ENCODE data around the gene HEXIM1.
"Not testable (repeated sequence)": the region's sequence is repeated elsewhere in the genome, so short reads cannot be mapped to it uniquely, and the experiment has no call there.

The HEXIM1 gene

GRCh38 chr17:45113424-45113754, 34.9 kb upstream of the HEXIM1 start:
- no peak for DNase-seq

- DNase-seq, result no peak
Observed at GRCh38 chr17:45114117-45114932, 34.0 kb upstream of the HEXIM1 start.

- DNase-seq, result no peak
Observed at GRCh38 chr17:45115015-45115625, 33.2 kb upstream of the HEXIM1 start.

GRCh38 chr17:45115871-45116270, 32.4 kb upstream of the HEXIM1 start:
- no peak for DNase-seq

GRCh38 chr17:45116434-45117016, 31.8 kb upstream of the HEXIM1 start:
- no peak for DNase-seq

GRCh38 chr17:45117334-45117733, 30.9 kb upstream of the HEXIM1 start:
- DNase-seq, result no peak

GRCh38 chr17:45117848-45118646, 30.2 kb upstream of the HEXIM1 start:
- no peak for DNase-seq

- no peak for DNase-seq
Observed at GRCh38 chr17:45118691-45119090, 29.6 kb upstream of the HEXIM1 start.

GRCh38 chr17:45119964-45120363, 28.3 kb upstream of the HEXIM1 start:
- DNase-seq, result no peak

- no peak for DNase-seq
Observed at GRCh38 chr17:45120558-45120957, 27.7 kb upstream of the HEXIM1 start.

- no peak for DNase-seq
Observed at GRCh38 chr17:45121055-45121454, 27.2 kb upstream of the HEXIM1 start.

GRCh38 chr17:45123076-45123770, 25.1 kb upstream of the HEXIM1 start:
- DNase-seq, result no peak

GRCh38 chr17:45123930-45124796, 24.1 kb upstream of the HEXIM1 start:
- DNase-seq, result no peak

- not testable (repeated sequence) for DNase-seq
Observed at GRCh38 chr17:45124797-45125122, 23.5 kb upstream of the HEXIM1 start.

- no peak for DNase-seq
Observed at GRCh38 chr17:45125509-45125908, 22.8 kb upstream of the HEXIM1 start.

GRCh38 chr17:45127207-45127547, 21.1 kb upstream of the HEXIM1 start:
- no peak for DNase-seq

- no peak for DNase-seq
Observed at GRCh38 chr17:45127548-45128300, 20.6 kb upstream of the HEXIM1 start.

- no peak for DNase-seq
Observed at GRCh38 chr17:45128331-45128730, 19.9 kb upstream of the HEXIM1 start.

GRCh38 chr17:45128989-45129388, 19.3 kb upstream of the HEXIM1 start:
- no peak for DNase-seq

GRCh38 chr17:45129426-45129939, 18.8 kb upstream of the HEXIM1 start:
- no peak for DNase-seq
